Measurements from ENCODE around the gene AHCYL1. TPM values are rescaled to one million over a fixed set of nuclear protein-coding genes. Genes with fewer than 3 reads are reported as not detected.

AHCYL1 gene
- total RNA-seq, 4 donors from 2014 or later: 82.6 to 102 (median 92.4) TPM

DNA sequence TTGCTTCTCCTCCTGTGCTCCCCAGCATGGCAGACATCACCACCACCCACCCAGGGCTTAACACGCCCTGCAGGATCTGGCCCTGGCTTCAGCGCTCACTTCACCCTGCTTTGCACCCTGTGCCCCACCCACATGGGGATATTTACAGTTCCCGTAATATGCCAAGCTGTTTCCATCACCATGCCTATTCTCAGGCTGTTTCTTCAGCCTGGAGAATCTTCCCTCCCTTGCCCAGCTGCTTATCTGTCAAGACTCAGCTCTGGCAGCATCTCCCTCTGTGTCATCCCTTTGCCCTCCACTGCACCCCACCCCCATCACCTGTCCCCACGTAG lies 3.6 kb upstream of the AHCYL1 start:
- WGBS, 2 donors (ENCODE audit: low coverage in 1 of 2): 61 to 75% methylated on average over 4 of the region's 4 CpGs
- Histone ChIP-seq H3K36me3 (no peaks in the 10 kb centered on the region), H3K27ac (peak overlapping the region in 1 of 4 donors; percentile 4), H3K4me1 (peaks cover 0 to 48% (median 7%) of the 10 kb centered on the region in 3 donors), H3K27me3 (no peaks in the 10 kb centered on the region), H3K9me3 (no peaks in the 10 kb centered on the region), H3K4me3 (no peak overlapping the region)
- ATAC-seq: no peak
- TF ChIP-seq, protein P1, sequence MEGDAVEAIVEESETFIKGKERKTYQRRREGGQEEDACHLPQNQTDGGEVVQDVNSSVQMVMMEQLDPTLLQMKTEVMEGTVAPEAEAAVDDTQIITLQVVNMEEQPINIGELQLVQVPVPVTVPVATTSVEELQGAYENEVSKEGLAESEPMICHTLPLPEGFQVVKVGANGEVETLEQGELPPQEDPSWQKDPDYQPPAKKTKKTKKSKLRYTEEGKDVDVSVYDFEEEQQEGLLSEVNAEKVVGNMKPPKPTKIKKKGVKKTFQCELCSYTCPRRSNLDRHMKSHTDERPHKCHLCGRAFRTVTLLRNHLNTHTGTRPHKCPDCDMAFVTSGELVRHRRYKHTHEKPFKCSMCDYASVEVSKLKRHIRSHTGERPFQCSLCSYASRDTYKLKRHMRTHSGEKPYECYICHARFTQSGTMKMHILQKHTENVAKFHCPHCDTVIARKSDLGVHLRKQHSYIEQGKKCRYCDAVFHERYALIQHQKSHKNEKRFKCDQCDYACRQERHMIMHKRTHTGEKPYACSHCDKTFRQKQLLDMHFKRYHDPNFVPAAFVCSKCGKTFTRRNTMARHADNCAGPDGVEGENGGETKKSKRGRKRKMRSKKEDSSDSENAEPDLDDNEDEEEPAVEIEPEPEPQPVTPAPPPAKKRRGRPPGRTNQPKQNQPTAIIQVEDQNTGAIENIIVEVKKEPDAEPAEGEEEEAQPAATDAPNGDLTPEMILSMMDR (IDR thresholded peaks at IDR 0.05): no peak
- TF ChIP-seq POLR2AphosphoS5 (IDR thresholded peaks at IDR 0.05): no peak
- no peak for TF ChIP-seq POLR2A (IDR thresholded peaks at IDR 0.05)
- TF ChIP-seq EP300 (IDR thresholded peaks at IDR 0.05): no peak

DNA sequence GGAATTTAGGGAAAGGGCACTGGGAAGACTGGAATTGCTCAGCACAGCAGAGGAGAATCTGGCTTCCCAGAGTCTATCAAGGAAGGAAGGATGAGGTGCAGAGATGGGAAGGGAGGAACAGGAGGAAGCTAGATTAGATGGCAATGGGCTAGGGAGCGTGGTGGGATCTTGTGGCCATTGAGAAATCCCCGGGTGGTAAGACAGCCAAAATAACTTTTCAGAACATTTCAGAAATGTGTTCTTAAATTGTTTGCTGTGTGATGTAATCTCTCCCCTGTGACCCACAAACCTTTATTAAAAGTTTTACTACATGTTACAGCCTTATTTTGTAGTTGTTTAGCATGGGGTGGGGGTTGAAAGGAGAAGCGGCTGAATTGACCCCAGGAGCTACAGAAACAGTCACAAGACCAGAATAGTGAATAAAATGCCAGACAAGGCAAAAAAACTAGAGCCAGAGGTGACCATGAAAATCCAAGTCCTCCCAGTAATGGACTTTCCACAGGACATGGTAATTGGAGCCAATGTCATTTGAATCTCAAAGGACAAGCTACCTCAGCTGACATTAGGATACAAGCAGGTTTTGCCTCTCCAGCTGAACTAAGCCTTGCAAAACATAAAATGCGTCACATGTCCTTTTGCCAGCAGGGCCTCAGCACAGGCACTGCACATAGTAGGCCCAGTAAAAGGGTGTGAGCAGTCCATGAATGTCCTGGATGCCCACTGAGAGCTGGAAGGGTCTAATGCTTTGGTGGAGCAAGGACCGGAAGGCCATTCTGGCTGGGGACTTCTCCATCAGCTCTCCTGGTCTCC lies 980 bp upstream of the AHCYL1 start:
- ATAC-seq: no peak
- WGBS, 2 donors (ENCODE audit: low coverage in 1 of 2): 71 to 80% methylated on average over 3 to 4 of the region's 5 CpGs
- TF ChIP-seq POLR2A (IDR thresholded peaks at IDR 0.05): no peak
- no peak for TF ChIP-seq EP300 (IDR thresholded peaks at IDR 0.05)
- no peak for TF ChIP-seq POLR2AphosphoS5 (IDR thresholded peaks at IDR 0.05)
- TF ChIP-seq, protein P1 (IDR thresholded peaks at IDR 0.05): no peak

DNA sequence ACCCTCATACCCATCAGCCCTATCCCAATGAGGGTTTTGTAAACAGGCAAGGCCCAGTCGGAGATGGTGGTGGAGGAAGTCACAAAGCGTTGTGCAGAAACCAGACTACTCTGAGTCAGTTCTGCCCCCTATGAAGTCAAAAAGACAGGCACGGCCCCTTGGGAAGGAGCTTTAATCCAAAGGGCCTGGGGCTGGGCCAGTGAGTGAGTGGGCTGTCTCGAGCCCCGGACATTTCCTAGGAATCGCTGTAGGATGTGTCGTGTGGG lies 442 bp upstream of the AHCYL1 start:
- no peak for TF ChIP-seq EP300 (IDR thresholded peaks at IDR 0.05)
- Histone ChIP-seq H3K36me3 (no peaks in the 10 kb centered on the region), H3K4me3 (peak overlapping the region in 1 of 2 donors; percentile 89), H3K27me3 (no peaks in the 10 kb centered on the region), H3K9me3 (no peaks in the 10 kb centered on the region), H3K27ac (peak overlapping the region in 3 of 4 donors; percentile 94 to 99 (median 97)), H3K4me1 (peaks cover 6 to 69% (median 22%) of the 10 kb centered on the region in 3 donors)
- WGBS, 2 donors (ENCODE audit: low coverage in 1 of 2): no CpG with 5 or more reads among the region's 7 CpGs
- ATAC-seq: peak; percentile 35

More for the DNA sequence above, 980 bp upstream of the AHCYL1 start:
- Histone ChIP-seq H3K36me3 (no peaks in the 10 kb centered on the region), H3K4me1 (peaks cover 6 to 70% (median 22%) of the 10 kb centered on the region in 3 donors), H3K4me3 (no peak overlapping the region), H3K27me3 (no peaks in the 10 kb centered on the region), H3K9me3 (no peaks in the 10 kb centered on the region), H3K27ac (peak overlapping the region in 3 of 4 donors; percentile 94 to 99 (median 97))

DNA sequence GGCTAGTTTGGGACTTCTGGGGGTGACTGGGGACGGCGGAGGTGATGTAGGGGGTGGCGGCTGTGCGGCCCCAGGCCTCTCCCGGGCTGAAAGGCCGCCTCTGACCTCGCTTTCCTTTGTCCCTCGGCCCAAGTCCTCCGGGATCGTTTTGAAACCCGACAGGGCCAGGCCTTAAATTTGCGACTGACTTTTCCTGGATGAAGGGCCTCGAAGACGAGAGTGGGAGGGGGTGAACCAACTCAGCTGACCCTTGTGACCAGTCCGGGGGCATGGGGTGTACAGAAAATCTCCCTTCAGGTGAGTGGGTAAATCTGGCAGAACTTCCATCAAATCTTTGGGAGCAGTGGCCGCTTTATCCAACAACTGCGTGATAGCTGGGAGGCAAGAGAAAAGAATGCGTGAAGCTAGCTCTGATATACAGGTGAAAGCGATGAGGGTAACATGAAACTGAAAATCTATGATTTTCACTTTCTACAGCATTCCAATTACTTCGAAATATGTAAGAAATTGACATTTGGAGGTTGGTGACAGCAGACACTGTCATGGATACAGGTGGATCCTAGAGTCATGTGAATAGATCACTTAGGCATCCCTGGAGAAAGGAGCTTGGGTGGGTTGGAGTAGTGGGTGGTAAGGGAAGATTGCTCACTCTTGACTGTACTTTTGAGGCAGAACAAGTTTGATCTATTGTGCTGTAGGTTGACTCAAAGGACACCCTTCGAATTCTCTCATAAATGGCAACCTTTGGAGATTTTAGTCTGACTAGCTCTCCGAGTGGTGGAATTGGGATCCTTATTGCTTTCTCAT lies 885 bp downstream of the AHCYL1 start:
- H3K4me1 ChIP-seq: peaks cover 13 to 72% (median 22%) of the 10 kb centered on the region in 3 donors
- no peak for ATAC-seq
- TF ChIP-seq, protein P1 (IDR thresholded peaks at IDR 0.05): no peak
- no peak for TF ChIP-seq POLR2A (IDR thresholded peaks at IDR 0.05)
- no peak for TF ChIP-seq POLR2AphosphoS5 (IDR thresholded peaks at IDR 0.05)
- TF ChIP-seq EP300 (IDR thresholded peaks at IDR 0.05): no peak

DNA sequence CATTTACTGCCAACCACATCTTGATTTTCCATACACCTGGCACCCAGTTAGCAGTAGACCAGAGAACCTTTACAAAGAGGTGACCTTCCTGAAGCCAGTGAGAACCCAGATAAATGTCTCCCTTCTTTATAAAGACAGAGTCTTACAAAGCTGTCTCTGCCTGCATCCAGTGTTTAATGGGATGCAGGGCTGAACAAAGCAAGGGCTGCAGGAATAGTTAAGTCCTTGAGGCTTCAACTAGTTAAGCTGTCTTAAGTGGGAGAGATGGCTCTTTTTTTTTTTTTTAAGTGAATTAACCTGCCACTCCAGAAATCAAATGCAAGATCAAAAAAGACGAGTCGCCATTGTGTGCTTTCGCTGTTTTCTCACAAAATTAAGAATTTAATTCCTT lies 1.5 kb downstream of the AHCYL1 start:
- no peak for ATAC-seq
- Histone ChIP-seq H3K27ac (peak overlapping the region in 3 of 4 donors; percentile 94 to 99 (median 97)), H3K27me3 (no peaks in the 10 kb centered on the region), H3K4me3 (peak overlapping the region; percentile 76 to 89), H3K4me1 (peaks cover 15 to 72% (median 22%) of the 10 kb centered on the region in 3 donors), H3K36me3 (no peaks in the 10 kb centered on the region), H3K9me3 (no peaks in the 10 kb centered on the region)
- 50 to 77% methylated on average over 1 to 3 of the region's 3 CpGs for WGBS, 2 donors (ENCODE audit: low coverage in 1 of 2)
- no peak for TF ChIP-seq POLR2A (IDR thresholded peaks at IDR 0.05)
- TF ChIP-seq, protein P1 (IDR thresholded peaks at IDR 0.05): no peak
- TF ChIP-seq POLR2AphosphoS5 (IDR thresholded peaks at IDR 0.05): no peak
- no peak for TF ChIP-seq EP300 (IDR thresholded peaks at IDR 0.05)

More for the DNA sequence above, 885 bp downstream of the AHCYL1 start:
- 23 to 24% methylated on average over 8 to 10 of the region's 22 CpGs for WGBS, 2 donors (ENCODE audit: low coverage in 1 of 2)
- Histone ChIP-seq H3K27me3 (no peaks in the 10 kb centered on the region), H3K36me3 (no peaks in the 10 kb centered on the region), H3K27ac (peak overlapping the region; percentile 74 to 99 (median 96)), H3K9me3 (no peaks in the 10 kb centered on the region), H3K4me3 (peak overlapping the region; percentile 76 to 89)
